WTC11 (cell line): ENCODE results near the gene GIPC2. TPM values are rescaled to one million over a fixed set of nuclear protein-coding genes. Genes with fewer than 3 reads are reported as not detected.
A peak's percentile ranks its signal among the peaks of the same experiment; 100 is the strongest.

ENCODE experiments used
- ATAC-seq: fragments of 200-7000 bp; cut with Tn5 transposase; 2 replicates; pipeline ENCODE4 v1.10.0; 2021; ENCODE audit warnings: mild to moderate bottlenecking, moderate library complexity
- CTCF ChIA-PET: fragments of 300-600 bp; sonication (Branson Sonifier 250); formaldehyde crosslinking; loops from one replicate; lab custom pipeline; 2021; ENCODE audit warnings: antibody characterized with exemption; lab: Charles Lee
- POLR2A ChIA-PET: fragments of 350-600 bp; sonication (Branson Sonifier 250); formaldehyde crosslinking; loops from one replicate; lab custom pipeline; 2021; ENCODE audit warnings: antibody characterized with exemption; lab: Charles Lee
- DNase-seq: peaks from one replicate; pipeline ENCODE4 v3.0.0; 2021; ENCODE audit warnings: low spot score
- H3K27ac Mint-ChIP-seq: 2 replicates; pipeline ENCODE4 v1.8.0; 2021; ENCODE audit warnings: mixed read lengths
- H3K27me3 Mint-ChIP-seq: 2 replicates; pipeline ENCODE4 v1.8.0; 2021; ENCODE audit warnings: low read depth, mild to moderate bottlenecking, moderate library complexity, mixed read lengths
- H3K36me3 Mint-ChIP-seq: 2 replicates; pipeline ENCODE4 v1.8.0; 2021; ENCODE audit warnings: mixed read lengths
- H3K4me1 Mint-ChIP-seq: 2 replicates; pipeline ENCODE4 v1.8.0; 2022; ENCODE audit warnings: mixed read lengths
- H3K4me3 Mint-ChIP-seq: 2 replicates; pipeline ENCODE4 v1.8.0; 2021; ENCODE audit warnings: mild to moderate bottlenecking, moderate library complexity, mixed read lengths
- H3K9me3 Mint-ChIP-seq: 2 replicates; pipeline ENCODE4 v1.8.0; 2021; ENCODE audit warnings: mixed read lengths
- ATF3 ChIP-seq: sonication (generic); formaldehyde crosslinking; conservative IDR thresholded peaks from 2 replicates; pipeline ENCODE4 v1.8.1; 2022; ENCODE audit warnings: mild to moderate bottlenecking, missing genetic modification reagents
- ELF4 ChIP-seq: sonication (generic); formaldehyde crosslinking; IDR thresholded peaks from 2 replicates; pipeline ENCODE4 v1.8.1; 2022; ENCODE audit warnings: low read depth, mild to moderate bottlenecking, moderate library complexity, missing genetic modification reagents
- IRF1 ChIP-seq: sonication (generic); formaldehyde crosslinking; IDR thresholded peaks from 2 replicates; pipeline ENCODE4 v1.8.0; 2023; ENCODE audit warnings: missing genetic modification reagents
- MYBL2 ChIP-seq: sonication (generic); formaldehyde crosslinking; IDR thresholded peaks from 2 replicates; pipeline ENCODE4 v1.8.1; 2023; ENCODE audit warnings: mild to moderate bottlenecking, moderate library complexity, missing genetic modification reagents
- NFATC4 ChIP-seq: fragments of 250-450 bp; sonication (Bioruptor Pico); IDR thresholded peaks from 2 replicates; pipeline ENCODE4 v1.9.0; 2021; ENCODE audit warnings: mild to moderate bottlenecking
- PRDM15 ChIP-seq: sonication (generic); formaldehyde crosslinking; IDR thresholded peaks from 2 replicates; pipeline ENCODE4 v1.8.0; 2022; ENCODE audit warnings: missing genetic modification reagents
- PREB ChIP-seq: sonication (generic); formaldehyde crosslinking; IDR thresholded peaks from 2 replicates; pipeline ENCODE4 v1.8.1; 2022; ENCODE audit warnings: mild to moderate bottlenecking, missing genetic modification reagents, moderate library complexity, borderline replicate concordance
- RELA ChIP-seq: sonication (generic); formaldehyde crosslinking; IDR thresholded peaks from 2 replicates; pipeline ENCODE4 v1.8.1; 2022; ENCODE audit warnings: missing genetic modification reagents, mild to moderate bottlenecking, borderline replicate concordance
- STAT6 ChIP-seq: sonication (generic); formaldehyde crosslinking; conservative IDR thresholded peaks from 2 replicates; pipeline ENCODE4 v1.8.1; 2023; ENCODE audit warnings: mild to moderate bottlenecking, low read depth, missing genetic modification reagents, moderate library complexity
- TEAD1 ChIP-seq: sonication (generic); formaldehyde crosslinking; IDR thresholded peaks from 2 replicates; pipeline ENCODE4 v1.8.0; 2022; ENCODE audit warnings: mild to moderate bottlenecking, missing genetic modification reagents
- ZMAT4 ChIP-seq: fragments of 250-450 bp; sonication (Bioruptor Pico); IDR thresholded peaks from 2 replicates; pipeline ENCODE4 v1.9.0; 2021; ENCODE audit warnings: mild to moderate bottlenecking
- ZNF138 ChIP-seq: sonication (generic); formaldehyde crosslinking; conservative IDR thresholded peaks from 2 replicates; pipeline ENCODE4 v1.8.1; 2022; ENCODE audit warnings: mild to moderate bottlenecking, moderate library complexity, missing genetic modification reagents
- ZNF232 ChIP-seq: sonication (generic); formaldehyde crosslinking; IDR thresholded peaks from 2 replicates; pipeline ENCODE4 v1.8.0; 2022; ENCODE audit warnings: mild to moderate bottlenecking, missing genetic modification reagents
- ZNF532 ChIP-seq: fragments of 250-450 bp; sonication (Bioruptor Pico); IDR thresholded peaks from 2 replicates; pipeline ENCODE4 v1.9.0; 2021; ENCODE audit warnings: mild to moderate bottlenecking, borderline replicate concordance
- total RNA-seq: library from RNA; stranded (reverse); gene quantifications from 3 replicates; pipeline ENCODE4 v1.2.3, GENCODE V29; 2021

Gene GIPC2
- total RNA-seq, 1 experiment from 2014 or later, result 0.83 TPM

GRCh38 chr1:78040484-78041089, 5.2 kb upstream of the GIPC2 start:
- no peak for TF ChIP-seq PREB (CRISPR knock-in tag)
- TF ChIP-seq ZNF138 (CRISPR knock-in tag), result no peak
- no peak for TF ChIP-seq ATF3 (CRISPR knock-in tag)
- no peak for TF ChIP-seq RELA (CRISPR knock-in tag)
- no peak for TF ChIP-seq ZMAT4
- TF ChIP-seq ELF4 (CRISPR knock-in tag), result no peak
- TF ChIP-seq, all 79 proteins: peak for 0
- peaks cover 12% of the 10 kb centered on the region for H3K4me1 Mint-ChIP-seq
- CTCF ChIA-PET, result no interaction called here
- ATAC-seq (no peak), DNase-seq (no peak)
- H3K27me3 Mint-ChIP-seq, result peaks cover 25% of the 10 kb centered on the region
- POLR2A ChIA-PET, result no interaction called here
- H3K9me3 Mint-ChIP-seq, result no peaks in the 10 kb centered on the region
- no peaks in the 10 kb centered on the region for H3K36me3 Mint-ChIP-seq
- no peak overlapping the region for H3K27ac Mint-ChIP-seq
- H3K4me3 Mint-ChIP-seq, result no peak overlapping the region

GRCh38 chr1:78043436-78043835, 2.3 kb upstream of the GIPC2 start:
- CTCF ChIA-PET, result no interaction called here
- no peak overlapping the region for H3K4me3 Mint-ChIP-seq
- no peaks in the 10 kb centered on the region for H3K9me3 Mint-ChIP-seq
- peaks cover 47% of the 10 kb centered on the region for H3K27me3 Mint-ChIP-seq
- ATAC-seq (no peak), DNase-seq (no peak)
- peaks cover 28% of the 10 kb centered on the region for H3K4me1 Mint-ChIP-seq
- H3K27ac Mint-ChIP-seq, result no peak overlapping the region
- TF ChIP-seq IRF1 (CRISPR knock-in tag), result no peak
- no peaks in the 10 kb centered on the region for H3K36me3 Mint-ChIP-seq
- POLR2A ChIA-PET, result no interaction called here

- Mint-ChIP-seq H3K27ac (no peak overlapping the region), H3K9me3 (no peaks in the 10 kb centered on the region), H3K4me3 (peak overlapping the region; percentile 87), H3K4me1 (peaks cover 33% of the 10 kb centered on the region), H3K27me3 (peaks cover 47% of the 10 kb centered on the region), H3K36me3 (no peaks in the 10 kb centered on the region)
- peak; percentile 9 for ATAC-seq
- no peak for DNase-seq
- ChIA-PET CTCF (interaction anchor here (0.6 to 3.9 kb wide), 3 partner anchors 33 to 122 kb away, joined by 3 to 16 read pairs (median 3); no protein-coding TSS in a partner anchor), POLR2A (interaction anchor here (1.0 kb wide), 1 partner anchor 66 kb away, joined by 4 read pairs; the partner anchor contains the start of gene FUBP1)
- TF ChIP-seq MYBL2 (CRISPR knock-in tag) (no peak), ZNF532 (CRISPR knock-in tag) (no peak), ZNF232 (no peak), NFATC4 (CRISPR knock-in tag) (no peak), PRDM15 (CRISPR knock-in tag) (no peak), TEAD1 (CRISPR knock-in tag) (no peak), STAT6 (no peak)
Measured at GRCh38 chr1:78044796-78045562, 787 bp upstream of the GIPC2 start.
